HT-29 (cell line): Measurements from ENCODE around the gene STK4. TPM values are rescaled to one million over a fixed set of nuclear protein-coding genes. Genes with fewer than 3 reads are reported as not detected.
A peak's percentile ranks its signal among the peaks of the same experiment; 100 is the strongest.

Experiments used
- DNase-seq: peaks from one replicate; pipeline ENCODE4 v3.0.0-alpha.2; 2015; ENCODE audit warnings: low spot score
- total RNA-seq: library from RNA; depleted of rRNA; stranded (reverse); fragments of >200 nt; shearing (Covaris generic); gene quantifications from 2 replicates; pipeline ENCODE4 v1.2.3, GENCODE V29; 2014

STK4 gene
- total RNA-seq, 1 experiment from 2014 or later: 27.1 TPM

GRCh38 chr20:44954211-44954610 lies 12.1 kb upstream of the STK4 start:
- DNase-seq: no peak

DNA sequence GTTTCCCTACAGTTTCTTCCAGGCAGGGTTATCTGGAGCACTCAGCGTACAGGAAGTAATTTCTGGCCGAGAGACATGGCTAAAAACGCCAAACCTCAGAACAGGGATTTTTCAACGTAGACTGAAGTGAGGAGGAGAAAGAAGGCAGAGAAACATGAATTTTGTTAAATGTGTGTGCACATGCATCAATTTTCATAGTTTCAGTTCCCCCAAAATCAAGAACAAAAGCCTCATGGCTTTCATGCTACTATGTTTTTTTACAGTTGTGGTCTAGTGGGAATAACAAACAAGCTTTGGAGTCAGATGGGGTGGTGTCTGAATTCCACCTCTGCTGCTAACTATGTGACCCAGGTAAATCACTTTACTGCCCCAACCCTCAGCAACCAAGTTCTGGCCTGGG lies 11.0 kb upstream of the STK4 start:
- DNase-seq: no peak

GRCh38 chr20:44956410-44956809 lies 9.9 kb upstream of the STK4 start:
- DNase-seq: no peak

- no peak for DNase-seq
Observed at GRCh38 chr20:44958276-44958675, 8.0 kb upstream of the STK4 start.

DNA sequence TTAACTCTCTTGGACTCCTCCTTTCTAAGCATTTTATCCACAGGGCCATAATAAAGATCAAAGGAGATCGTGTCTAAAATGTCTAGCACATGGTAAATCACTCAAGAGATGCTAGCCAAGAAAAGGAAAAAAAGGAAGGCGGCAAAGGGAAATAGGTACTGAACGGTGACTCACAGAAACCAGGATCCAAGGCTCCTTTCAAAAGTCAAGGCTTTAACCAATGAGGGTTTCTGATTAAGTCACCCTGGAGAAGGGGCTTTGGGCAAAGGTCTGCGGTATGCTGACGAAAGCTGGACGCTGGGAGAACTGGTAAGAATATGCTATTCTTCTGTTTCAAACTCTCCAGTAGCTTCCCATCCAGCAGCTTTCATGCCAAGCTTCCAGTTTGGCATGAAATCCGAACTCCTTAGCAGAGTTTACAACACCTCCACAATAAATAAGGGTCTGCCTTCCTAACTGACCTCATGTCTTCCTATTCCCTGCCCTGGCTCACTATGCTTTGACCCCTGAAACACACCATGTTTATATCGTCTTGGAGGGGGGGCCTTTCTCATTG lies 7.2 kb upstream of the STK4 start:
- DNase-seq: peak; percentile 45

- DNase-seq: peak; percentile 70
Observed at GRCh38 chr20:44959638-44960102, 6.6 kb upstream of the STK4 start.

DNA sequence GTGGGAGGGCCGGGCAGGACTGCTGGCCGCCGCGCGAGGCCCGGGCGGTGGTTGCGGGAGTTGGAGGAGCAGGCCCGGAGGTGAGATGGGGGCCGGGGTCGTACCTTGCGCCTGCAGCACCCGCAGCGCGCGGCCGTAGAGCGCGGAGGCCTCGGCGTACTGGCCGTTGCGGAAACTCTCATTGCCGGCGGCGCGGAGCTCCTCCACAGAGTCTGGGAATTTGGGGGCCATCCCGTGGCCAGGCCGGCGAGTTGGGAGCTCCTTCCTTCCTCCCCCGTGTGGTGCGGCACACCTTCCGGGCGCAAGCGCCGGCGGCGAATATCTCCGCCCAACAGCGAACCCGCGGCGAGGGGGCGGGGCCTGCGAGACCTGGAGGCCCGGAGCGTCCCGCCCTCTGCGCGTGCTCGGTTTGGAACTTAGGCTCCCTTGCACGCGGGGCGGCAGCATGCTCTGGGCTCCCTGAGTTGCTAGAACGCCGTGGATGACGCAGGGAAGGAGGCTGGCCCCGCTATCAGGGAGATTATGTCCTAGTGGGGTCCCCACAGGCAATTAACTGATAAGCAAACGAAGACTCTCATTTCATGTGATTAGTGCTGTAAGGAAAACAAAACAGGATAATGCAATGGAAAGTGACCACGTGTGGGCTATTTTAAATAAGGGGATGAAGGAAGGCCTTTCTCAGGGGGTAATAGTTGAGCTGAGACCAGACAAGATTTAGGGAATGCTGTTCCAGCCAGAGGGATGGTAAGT lies 6.0 kb upstream of the STK4 start, which contains the start of gene TOMM34:
TSS of gene TOMM34 (minus strand) at position 295 of the 750 bp plus-strand sequence. CDS start at position 231, 64 bp downstream.
- DNase-seq: peak; percentile 98

- DNase-seq: no peak
Observed at GRCh38 chr20:44961011-44961869, 5.1 kb upstream of the STK4 start.

- DNase-seq: no peak
Observed at GRCh38 chr20:44961870-44962267, 4.4 kb upstream of the STK4 start.

- no peak for DNase-seq
Observed at GRCh38 chr20:44962483-44962882, 3.8 kb upstream of the STK4 start.

DNA sequence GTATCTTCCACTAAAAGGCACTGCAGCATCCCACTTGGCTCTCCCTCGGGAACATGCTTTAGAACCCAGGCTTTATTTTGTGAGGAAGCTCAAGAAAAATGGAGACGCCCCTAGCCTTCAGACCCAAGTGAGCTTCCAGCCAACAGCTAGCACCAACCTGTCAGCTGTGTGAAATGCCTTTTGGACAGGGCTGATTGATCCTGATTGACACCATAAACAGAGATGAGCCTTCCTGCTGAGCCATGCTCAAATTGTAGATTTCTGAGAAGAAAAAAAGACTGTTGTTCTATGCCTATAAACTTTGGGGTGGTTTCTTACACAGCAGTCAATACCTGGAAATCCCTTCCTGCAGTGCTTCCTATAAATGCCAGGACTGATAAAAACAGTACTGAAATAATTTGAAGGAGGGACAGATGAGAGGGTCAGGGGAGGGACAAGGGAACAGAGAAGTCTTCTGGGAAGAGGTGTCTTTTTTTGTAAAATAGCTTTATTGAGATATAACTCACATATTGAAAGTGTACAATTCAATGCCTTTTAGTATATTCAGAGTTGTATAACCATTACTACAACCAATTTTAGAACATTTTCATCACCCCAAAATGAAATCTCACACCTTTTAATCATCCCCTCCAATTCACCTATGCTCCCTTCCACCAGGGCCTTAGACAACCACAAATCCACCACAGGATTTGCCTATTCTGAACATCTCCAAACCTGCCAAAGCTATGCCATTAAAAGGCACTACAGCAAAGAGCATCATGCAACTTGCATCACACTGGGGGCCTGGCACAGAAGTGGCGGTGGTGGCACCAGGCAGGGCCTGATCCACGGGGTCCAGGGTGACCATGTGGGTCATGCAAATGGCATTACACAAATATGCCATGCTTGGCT lies 2.7 kb upstream of the STK4 start:
- no peak for DNase-seq

GRCh38 chr20:44965651-44966029 lies 672 bp upstream of the STK4 start:
- DNase-seq: no peak

DNA sequence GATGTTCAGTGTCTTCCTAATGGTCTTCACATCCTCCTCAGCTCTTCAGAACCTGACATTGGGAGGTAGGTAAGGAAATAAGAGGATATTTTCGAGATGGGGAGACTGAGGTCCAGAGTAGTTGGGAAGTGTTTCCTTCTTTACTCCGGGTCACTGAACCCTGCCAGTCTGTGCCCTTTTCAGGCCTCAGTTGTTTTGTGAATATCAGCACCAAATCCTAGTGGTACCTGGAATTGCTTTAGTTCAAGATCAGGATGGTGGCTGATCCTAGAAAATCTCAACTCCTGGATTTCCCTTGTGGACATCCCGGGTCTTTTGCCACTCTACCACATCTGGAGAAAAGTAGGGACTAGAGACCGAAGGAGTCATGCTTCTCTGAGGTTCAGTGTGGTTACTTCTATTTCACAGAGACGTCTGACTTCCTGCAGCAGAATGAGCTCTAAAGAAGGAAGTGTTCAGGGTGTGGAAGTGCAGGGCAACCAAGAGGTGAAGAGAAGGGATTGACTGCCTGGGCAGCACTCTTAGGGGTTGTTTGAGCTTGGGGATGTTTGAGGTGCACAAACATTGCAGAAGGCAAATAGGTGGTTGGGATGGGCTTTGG lies 995 bp downstream of the STK4 start:
- DNase-seq: peak; percentile 45

- no peak for DNase-seq
Observed at GRCh38 chr20:44969300-44969894, 3.1 kb downstream of the STK4 start.

GRCh38 chr20:44970243-44970757 lies 4.0 kb downstream of the STK4 start:
- no peak for DNase-seq

DNA sequence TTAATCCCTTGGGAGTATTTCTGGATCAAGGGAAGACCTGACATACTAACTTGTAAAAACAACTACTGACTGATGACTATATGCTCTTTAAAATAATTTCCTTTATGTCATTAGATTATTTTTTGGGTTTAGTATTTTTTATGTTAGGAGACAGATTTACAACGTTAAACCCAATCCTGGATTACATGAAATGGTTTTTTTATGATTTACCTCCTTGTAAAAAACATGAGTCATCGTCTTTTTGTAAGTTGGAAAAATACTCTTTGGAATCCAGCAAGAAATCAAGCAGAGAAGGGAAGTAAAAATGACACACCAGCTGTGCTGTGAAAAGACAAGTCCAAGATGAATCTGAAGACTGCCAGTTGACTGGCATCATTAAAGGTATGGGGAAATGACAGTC lies 6.7 kb downstream of the STK4 start:
- DNase-seq: no peak

- DNase-seq: no peak
Observed at GRCh38 chr20:44976698-44977097, 10.4 kb downstream of the STK4 start.

GRCh38 chr20:44979090-44979621 lies 12.8 kb downstream of the STK4 start:
- DNase-seq: peak; percentile 80

DNA sequence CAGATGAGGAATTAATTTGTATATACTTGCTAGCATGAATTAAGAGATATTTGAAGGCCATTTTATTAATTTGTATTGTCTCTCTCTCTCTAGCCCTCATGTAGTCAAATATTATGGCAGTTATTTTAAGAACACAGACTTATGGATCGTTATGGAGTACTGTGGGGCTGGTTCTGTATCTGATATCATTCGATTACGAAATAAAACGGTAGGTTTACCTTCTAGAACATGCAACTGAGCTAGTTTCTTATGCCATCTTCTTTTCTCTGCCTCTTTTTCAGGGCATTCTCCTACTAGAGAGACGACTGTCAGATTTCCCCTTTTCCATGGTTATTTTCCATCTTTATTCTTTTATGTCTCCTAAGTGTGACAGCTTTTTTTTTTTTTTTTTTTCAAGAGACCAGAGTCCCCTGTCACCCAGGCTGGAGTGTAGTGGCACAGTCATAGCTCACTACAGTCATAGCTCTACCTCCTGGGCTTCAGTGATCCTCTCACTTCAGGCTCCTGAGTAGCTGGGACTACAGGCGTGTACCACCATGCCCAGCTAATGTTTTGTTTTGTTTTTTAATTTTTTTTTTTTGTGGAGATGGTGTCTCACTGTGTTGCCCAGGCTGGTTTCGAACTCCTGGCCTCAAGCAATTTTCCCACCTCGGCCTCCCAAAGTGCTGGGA lies 15.6 kb downstream of the STK4 start:
- DNase-seq: no peak
